ENCODE data around the gene ENPP5. TPM values are rescaled to one million over a fixed set of nuclear protein-coding genes. Genes with fewer than 3 reads are reported as not detected.

The ENPP5 gene
- total and polyA plus RNA-seq, 10 of the 15 experiments (the other 5 are each of a cell fraction or from before 2014, with no cell fraction given), result 0.05 to 0.07 TPM; not detected in 8

GRCh38 chr6:46218457-46218856 is 47.7 kb upstream of the ENPP5 start (continued):
- TF ChIP-seq, protein P1, sequence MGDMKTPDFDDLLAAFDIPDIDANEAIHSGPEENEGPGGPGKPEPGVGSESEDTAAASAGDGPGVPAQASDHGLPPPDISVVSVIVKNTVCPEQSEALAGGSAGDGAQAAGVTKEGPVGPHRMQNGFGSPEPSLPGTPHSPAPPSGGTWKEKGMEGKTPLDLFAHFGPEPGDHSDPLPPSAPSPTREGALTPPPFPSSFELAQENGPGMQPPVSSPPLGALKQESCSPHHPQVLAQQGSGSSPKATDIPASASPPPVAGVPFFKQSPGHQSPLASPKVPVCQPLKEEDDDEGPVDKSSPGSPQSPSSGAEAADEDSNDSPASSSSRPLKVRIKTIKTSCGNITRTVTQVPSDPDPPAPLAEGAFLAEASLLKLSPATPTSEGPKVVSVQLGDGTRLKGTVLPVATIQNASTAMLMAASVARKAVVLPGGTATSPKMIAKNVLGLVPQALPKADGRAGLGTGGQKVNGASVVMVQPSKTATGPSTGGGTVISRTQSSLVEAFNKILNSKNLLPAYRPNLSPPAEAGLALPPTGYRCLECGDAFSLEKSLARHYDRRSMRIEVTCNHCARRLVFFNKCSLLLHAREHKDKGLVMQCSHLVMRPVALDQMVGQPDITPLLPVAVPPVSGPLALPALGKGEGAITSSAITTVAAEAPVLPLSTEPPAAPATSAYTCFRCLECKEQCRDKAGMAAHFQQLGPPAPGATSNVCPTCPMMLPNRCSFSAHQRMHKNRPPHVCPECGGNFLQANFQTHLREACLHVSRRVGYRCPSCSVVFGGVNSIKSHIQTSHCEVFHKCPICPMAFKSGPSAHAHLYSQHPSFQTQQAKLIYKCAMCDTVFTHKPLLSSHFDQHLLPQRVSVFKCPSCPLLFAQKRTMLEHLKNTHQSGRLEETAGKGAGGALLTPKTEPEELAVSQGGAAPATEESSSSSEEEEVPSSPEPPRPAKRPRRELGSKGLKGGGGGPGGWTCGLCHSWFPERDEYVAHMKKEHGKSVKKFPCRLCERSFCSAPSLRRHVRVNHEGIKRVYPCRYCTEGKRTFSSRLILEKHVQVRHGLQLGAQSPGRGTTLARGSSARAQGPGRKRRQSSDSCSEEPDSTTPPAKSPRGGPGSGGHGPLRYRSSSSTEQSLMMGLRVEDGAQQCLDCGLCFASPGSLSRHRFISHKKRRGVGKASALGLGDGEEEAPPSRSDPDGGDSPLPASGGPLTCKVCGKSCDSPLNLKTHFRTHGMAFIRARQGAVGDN (IDR thresholded peaks at IDR 0.05), result no peak
- TF ChIP-seq, protein P2, sequence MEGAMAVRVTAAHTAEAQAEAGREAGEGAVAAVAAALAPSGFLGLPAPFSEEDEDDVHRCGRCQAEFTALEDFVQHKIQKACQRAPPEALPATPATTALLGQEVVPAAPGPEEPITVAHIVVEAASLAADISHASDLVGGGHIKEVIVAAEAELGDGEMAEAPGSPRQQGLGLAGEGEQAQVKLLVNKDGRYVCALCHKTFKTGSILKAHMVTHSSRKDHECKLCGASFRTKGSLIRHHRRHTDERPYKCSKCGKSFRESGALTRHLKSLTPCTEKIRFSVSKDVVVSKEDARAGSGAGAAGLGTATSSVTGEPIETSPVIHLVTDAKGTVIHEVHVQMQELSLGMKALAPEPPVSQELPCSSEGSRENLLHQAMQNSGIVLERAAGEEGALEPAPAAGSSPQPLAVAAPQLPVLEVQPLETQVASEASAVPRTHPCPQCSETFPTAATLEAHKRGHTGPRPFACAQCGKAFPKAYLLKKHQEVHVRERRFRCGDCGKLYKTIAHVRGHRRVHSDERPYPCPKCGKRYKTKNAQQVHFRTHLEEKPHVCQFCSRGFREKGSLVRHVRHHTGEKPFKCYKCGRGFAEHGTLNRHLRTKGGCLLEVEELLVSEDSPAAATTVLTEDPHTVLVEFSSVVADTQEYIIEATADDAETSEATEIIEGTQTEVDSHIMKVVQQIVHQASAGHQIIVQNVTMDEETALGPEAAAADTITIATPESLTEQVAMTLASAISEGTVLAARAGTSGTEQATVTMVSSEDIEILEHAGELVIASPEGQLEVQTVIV (IDR thresholded peaks at IDR 0.05; ENCODE audit: borderline replicate concordance, partially characterized antibody), result no peak
- TF ChIP-seq MTA2 (IDR thresholded peaks at IDR 0.05; ENCODE audit: low read depth), result no peak
- TF ChIP-seq RCOR1 (conservative IDR thresholded peaks at IDR 0.05; ENCODE audit: low read depth, low read length), result no peak

DNA sequence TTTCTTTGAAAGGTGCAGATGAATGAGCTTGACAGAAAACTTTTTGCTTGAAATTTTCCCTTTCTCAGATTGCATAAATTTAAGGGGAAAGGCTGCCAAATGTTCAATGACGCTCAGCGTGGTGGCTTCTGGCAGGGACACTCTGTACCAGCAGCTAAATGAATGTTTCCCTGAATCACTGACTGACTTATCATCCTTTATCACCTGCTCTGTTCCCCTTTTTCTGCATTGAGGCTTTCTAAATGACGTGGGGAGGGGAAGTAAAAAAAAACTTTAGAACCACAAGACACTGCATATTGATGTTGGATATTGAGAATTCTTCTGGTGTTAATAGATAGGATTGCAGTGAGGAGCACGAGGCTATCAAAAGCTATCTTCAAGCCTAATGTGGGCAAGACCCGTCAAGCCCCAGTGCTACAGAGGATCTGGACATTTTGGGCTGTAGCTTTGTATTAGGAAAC is 46.9 kb upstream of the ENPP5 start:
- DNase-seq (ENCODE audit: low read depth, low spot score) (peak; percentile 57), FAIRE-seq (peak; percentile 57), ATAC-seq (peak; percentile 75)
- no peak overlapping the region for H2AFZ ChIP-seq (ENCODE audit: control insufficient read depth, low read depth, low read length)
- H3K36me3 ChIP-seq (ENCODE audit: control insufficient read depth in 2 of 2, insufficient read depth in 2 of 2, low read length in 1 of 2), result no peaks in the 10 kb centered on the region
- 0 out of 2 replicates have a peak overlapping the region, but pooled peaks have one; percentile 20 for H3K4me2 ChIP-seq (ENCODE audit: control insufficient read depth, insufficient read depth)
- SMC1A ChIA-PET (ENCODE audit: uncharacterized antibody, unreplicated experiment), result interaction anchor here (0.8 to 4.2 kb wide), 9 partner anchors 9 to 410 kb away, joined by 3 to 18 read pairs (median 3); no protein-coding TSS in a partner anchor
- CTCF ChIA-PET, result interaction anchor here (0.7 to 7.4 kb wide), 3 partner anchors 79 to 127 kb away, joined by 3 to 64 read pairs (median 4); no protein-coding TSS in a partner anchor
- peaks cover 29% of the 10 kb centered on the region for H3K4me1 ChIP-seq (ENCODE audit: control insufficient read depth, insufficient read depth, low read length)
- H4K20me1 ChIP-seq (ENCODE audit: control insufficient read depth, insufficient read depth), result no peaks in the 10 kb centered on the region
- H3K27me3 ChIP-seq (replicated peaks in 1 of 2; ENCODE audit: control insufficient read depth in 2 of 2, insufficient read depth in 2 of 2, low read length in 1 of 2), result no peaks in the 10 kb centered on the region
- POLR2A ChIA-PET, result no interaction called here
- no TSS peak for BruUV-seq (replicated peaks)
- H3K4me3 ChIP-seq, result no peak overlapping the region
- H3K27ac ChIP-seq (ENCODE audit: control insufficient read depth, insufficient read depth), result no peak overlapping the region
- no peaks in the 10 kb centered on the region for H3K79me2 ChIP-seq (ENCODE audit: control insufficient read depth, insufficient read depth, low read length)
- RAD21 ChIA-PET (ENCODE audit: unreplicated experiment), result interaction anchor here (0.8 to 2.3 kb wide), 5 partner anchors 16 to 192 kb away, joined by 3 to 8 read pairs (median 4); partner anchors contain the start of gene ENPP4
- H3K9ac ChIP-seq (ENCODE audit: control insufficient read depth, insufficient read depth, low read length), result no peak overlapping the region
- in situ Hi-C loops (cut with MboI) (no loop called here), intact Hi-C loops (cut with micrococcal nuclease; ENCODE audit: unreplicated experiment) (no loop called here)
- no peaks in the 10 kb centered on the region; the same call in 2 of the 3 replicates for H3K9me3 ChIP-seq (replicated peaks; ENCODE audit: control insufficient read depth, insufficient read depth, low read length)
- WGBS (ENCODE audit: insufficient coverage, insufficient replicate concordance, low lambda C conversion rate, missing lambda C conversion rate), result 13% methylated on average over 5 of the region's 5 CpGs
- TF ChIP-seq POU2F2 (IDR thresholded peaks at IDR 0.05; ENCODE audit: borderline replicate concordance, low read depth, low read length) (peak; percentile 86), RELB (IDR thresholded peaks at IDR 0.05; ENCODE audit: low read depth) (peak; percentile 43; the same call in 1 of the 2 replicates), SREBF1 (IDR thresholded peaks at IDR 0.05; ENCODE audit: low read length) (no peak), IKZF1 (conservative IDR thresholded peaks at IDR 0.05) (peak; percentile 81), PAX5 (IDR thresholded peaks at IDR 0.05; ENCODE audit: borderline replicate concordance, low read depth, low read length) (peak; percentile 69; the same call in 1 of the 2 replicates), JUNB (IDR thresholded peaks at IDR 0.05) (peak; percentile 88), IKZF2 (IDR thresholded peaks at IDR 0.05) (peak; percentile 72 to 85), MEF2A (IDR thresholded peaks at IDR 0.05; ENCODE audit: insufficient read depth, low read depth, low read length) (0 out of 2 replicates have a peak, but pooled peaks have one; percentile 30), HDGF (IDR thresholded peaks at IDR 0.05) (no peak), TCF7 (IDR thresholded peaks at IDR 0.05; ENCODE audit: borderline replicate concordance) (0 out of 2 replicates have a peak, but pooled peaks have one; percentile 32)
